ENCODE data around the gene MANSC1.
A peak's percentile ranks its signal among the peaks of the same experiment; 100 is the strongest.
"Not testable (repeated sequence)": the region's sequence is repeated elsewhere in the genome, so short reads cannot be mapped to it uniquely, and the experiment has no call there.

Gene MANSC1

DNA sequence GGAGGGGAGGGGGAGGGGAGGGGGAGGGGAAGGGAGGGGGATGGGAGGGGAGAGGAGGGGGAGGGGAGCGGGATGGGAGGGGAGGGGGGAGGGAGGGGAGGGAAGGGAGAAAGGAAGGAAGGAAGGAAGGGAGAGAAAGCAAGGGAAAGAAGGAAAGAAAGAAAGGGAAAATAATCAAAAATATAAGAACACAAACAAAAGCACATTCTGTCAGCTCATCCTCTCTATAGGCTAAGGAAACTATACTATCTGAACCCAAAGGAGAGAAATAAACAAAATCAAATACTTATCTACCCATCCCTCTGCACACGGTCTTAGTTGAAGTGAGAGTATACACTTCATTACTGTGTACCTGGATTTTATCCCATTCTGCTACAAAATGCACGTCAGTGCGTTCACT is 26.9 kb downstream of the MANSC1 start:
- no peak overlapping the region for H3K27ac ChIP-seq
- TF ChIP-seq CTCF (conservative IDR thresholded peaks at IDR 0.05) (no peak), ZFX (IDR thresholded peaks at IDR 0.05) (no peak)

DNA sequence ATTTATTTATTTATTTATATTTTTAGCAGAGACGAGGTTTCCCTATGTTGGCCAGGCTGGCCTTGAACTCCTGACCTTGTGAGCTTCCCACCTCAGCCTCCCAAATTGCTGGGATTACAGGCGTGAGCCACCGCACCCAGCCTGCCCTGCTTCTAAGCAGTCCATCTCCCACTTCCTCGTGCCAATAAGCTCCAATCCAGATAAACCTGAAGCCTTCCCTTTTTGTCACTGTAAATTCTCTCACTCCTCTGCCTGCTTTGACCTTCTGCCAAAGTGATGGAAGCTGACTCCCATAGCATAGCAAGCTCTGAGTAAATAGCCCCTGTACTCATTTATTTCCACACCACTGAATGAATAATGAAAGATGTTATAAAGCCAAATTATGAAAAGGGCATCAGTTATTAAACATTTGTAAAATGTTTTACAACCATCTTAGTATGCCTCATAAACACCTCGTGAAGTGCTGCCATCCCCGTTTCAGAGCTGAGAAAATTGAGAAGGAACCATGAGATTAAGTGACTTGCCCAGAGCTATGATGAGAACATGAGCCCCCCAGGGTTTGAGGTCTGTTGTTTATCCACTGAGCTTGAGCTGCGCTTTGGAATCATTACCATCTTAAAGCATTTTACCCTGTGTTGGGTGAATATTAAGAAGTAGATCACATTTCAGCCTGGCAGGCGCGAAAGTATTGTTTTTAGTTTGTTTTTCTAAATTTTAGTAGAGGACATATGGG is 30.4 kb downstream of the MANSC1 start:
- TF ChIP-seq ZFX (IDR thresholded peaks at IDR 0.05) (no peak), CTCF (conservative IDR thresholded peaks at IDR 0.05) (no peak)
- H3K27ac ChIP-seq = peak overlapping the region; percentile 65

- no peak for TF ChIP-seq CTCF (conservative IDR thresholded peaks at IDR 0.05)
- no peak for TF ChIP-seq ZFX (IDR thresholded peaks at IDR 0.05)
- peak overlapping the region; percentile 12; the same call in 1 of the 2 replicates for H3K27ac ChIP-seq
These were observed 34.2 kb downstream of the MANSC1 start for GRCh38 chr12:12315838-12316237.

DNA sequence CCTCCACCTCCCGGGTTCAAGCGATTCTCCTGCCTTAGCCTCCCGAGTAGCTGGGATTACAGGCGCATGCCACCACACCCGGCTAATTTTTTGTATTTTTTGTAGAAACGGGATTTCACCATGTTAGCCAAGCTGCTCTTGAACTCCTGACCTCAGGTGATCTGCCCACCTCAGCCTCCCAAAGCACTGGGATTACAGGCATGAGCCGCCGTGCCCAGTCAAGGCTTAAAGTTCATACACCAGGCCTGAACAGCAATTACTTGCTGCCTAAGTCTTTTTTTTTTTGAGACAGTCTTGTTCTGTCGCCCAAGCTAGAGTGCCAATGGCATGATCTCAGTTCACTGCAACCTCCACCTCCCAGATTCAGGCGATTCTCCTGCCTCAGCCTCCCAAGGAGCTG is 39.3 kb downstream of the MANSC1 start:
- H3K27ac ChIP-seq = not testable (repeated sequence)

DNA sequence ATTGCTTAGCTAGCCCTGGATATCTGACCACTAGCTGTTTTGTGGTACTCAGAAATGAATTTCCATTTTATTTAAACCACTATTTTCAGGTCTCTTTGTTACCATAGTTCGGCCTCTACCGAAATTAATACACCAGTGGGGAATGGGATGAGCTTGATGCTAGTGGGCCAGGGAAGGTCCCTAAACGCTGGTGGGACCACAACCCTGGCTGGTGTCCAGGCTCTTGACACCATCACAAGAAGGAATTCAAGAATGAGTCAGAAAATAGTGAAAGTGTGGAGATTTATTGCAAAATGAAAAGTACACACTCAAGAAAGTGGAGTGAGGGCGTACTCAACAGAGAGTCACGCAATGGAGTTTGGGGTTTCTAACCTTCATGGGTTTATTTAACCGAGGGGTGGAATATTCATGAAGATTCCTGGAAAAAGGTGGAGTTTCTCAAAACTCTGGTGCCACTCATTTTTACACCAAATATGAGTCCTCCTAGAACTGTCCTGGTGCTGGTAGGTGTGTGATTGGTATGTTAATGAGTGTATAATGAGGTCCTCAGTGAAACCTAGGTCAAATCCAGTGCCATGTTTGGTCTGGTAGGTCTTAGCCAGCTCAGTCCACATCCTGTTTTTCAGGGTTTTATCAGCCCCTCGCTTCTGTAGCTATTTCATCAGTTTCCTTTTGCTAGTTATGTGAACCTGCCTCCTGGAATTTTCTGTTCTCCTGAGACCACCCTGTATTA is 44.3 kb downstream of the MANSC1 start:
- no peak for TF ChIP-seq ZFX (IDR thresholded peaks at IDR 0.05)
- no peak for TF ChIP-seq CTCF (conservative IDR thresholded peaks at IDR 0.05)

GRCh38 chr12:12302976-12303375 is 47.1 kb downstream of the MANSC1 start:
- H3K27ac ChIP-seq = no peak overlapping the region
- no peak for TF ChIP-seq CTCF (conservative IDR thresholded peaks at IDR 0.05)
- TF ChIP-seq ZFX (IDR thresholded peaks at IDR 0.05) = no peak

More for the DNA sequence above, 44.3 kb downstream of the MANSC1 start:
- no peak overlapping the region for H3K27ac ChIP-seq

DNA sequence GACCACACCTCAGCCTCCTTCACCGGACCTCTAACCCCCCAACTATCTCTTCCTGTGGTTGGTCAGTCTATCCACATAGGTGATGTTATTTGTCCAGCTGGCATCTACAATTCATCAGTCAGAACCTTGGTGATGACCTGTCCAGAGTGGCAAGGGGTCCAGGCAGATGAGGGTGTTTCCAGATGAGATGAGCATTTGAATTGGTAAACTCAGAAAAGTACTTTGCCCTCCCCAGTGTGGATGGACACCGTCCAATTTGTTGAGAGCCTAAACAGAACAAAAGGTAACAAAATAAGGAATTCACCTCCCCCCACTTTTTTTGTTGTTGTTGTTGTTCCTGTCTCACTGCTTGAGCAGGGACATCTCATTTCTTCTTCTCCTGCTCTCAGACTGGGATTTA is 48.9 kb downstream of the MANSC1 start:
- H3K27ac ChIP-seq = no peak overlapping the region

More for the DNA sequence above, 48.9 kb downstream of the MANSC1 start:
- TF ChIP-seq ZFX (IDR thresholded peaks at IDR 0.05) (no peak), CTCF (conservative IDR thresholded peaks at IDR 0.05) (no peak)
